Measurements from ENCODE around the gene PLCB1. TPM values are rescaled to one million over a fixed set of nuclear protein-coding genes. Genes with fewer than 3 reads are reported as not detected.

Gene PLCB1
- total and polyA plus RNA-seq, 8 donors: 8.8 to 27.7 (median 19.2) TPM

GRCh38 chr20:8388707-8389106, 256.6 kb downstream of the PLCB1 start:
- DNase-seq: no peak
- intact Hi-C loops (cut with DNase I): loop anchor here in 1 of 2 donors (5.0 to 10.0 kb wide), 2 partner anchors 254 to 341 kb away; partner anchors contain the start of gene PLCB1

GRCh38 chr20:8389381-8390036, 257.4 kb downstream of the PLCB1 start:
- Histone ChIP-seq H3K4me3 (no peak overlapping the region), H3K4me1 (peaks cover 0 to 32% of the 10 kb centered on the region in 2 donors), H3K27ac (no peak overlapping the region), H3K27me3 (no peaks in the 10 kb centered on the region), H3K9me3 (no peaks in the 10 kb centered on the region), H3K36me3 (no peaks in the 10 kb centered on the region)
- peak; percentile 70 for ATAC-seq
- peak in 1 of 2 donors; percentile 35 for TF ChIP-seq CTCF (IDR thresholded peaks at IDR 0.05)
- intact Hi-C loops (cut with DNase I): loop anchor here in 1 of 2 donors (5.0 to 10.0 kb wide), 2 partner anchors 255 to 342 kb away; partner anchors contain the start of gene PLCB1
- peak in 2 of 4 donors; percentile 43 to 61 for DNase-seq

More at GRCh38 chr20:8388707-8389106, 256.6 kb downstream of the PLCB1 start:
- Histone ChIP-seq H3K27me3 (no peaks in the 10 kb centered on the region), H3K9me3 (no peaks in the 10 kb centered on the region), H3K27ac (no peak overlapping the region), H3K4me1 (peaks cover 0 to 24% of the 10 kb centered on the region in 2 donors), H3K36me3 (no peaks in the 10 kb centered on the region), H3K4me3 (no peak overlapping the region)
- no peak for ATAC-seq
- TF ChIP-seq CTCF (IDR thresholded peaks at IDR 0.05): no peak

- no peak overlapping the region for H3K4me3 ChIP-seq
- intact Hi-C loops (cut with DNase I): no loop called here
- H3K27me3 ChIP-seq: no peaks in the 10 kb centered on the region
- peaks cover 0 to 36% of the 10 kb centered on the region in 2 donors for H3K4me1 ChIP-seq
- no peaks in the 10 kb centered on the region for H3K36me3 ChIP-seq
- H3K27ac ChIP-seq: no peak overlapping the region
- ATAC-seq: no peak
- no peak for TF ChIP-seq CTCF (IDR thresholded peaks at IDR 0.05)
- H3K9me3 ChIP-seq: no peaks in the 10 kb centered on the region
- DNase-seq: no peak
Observed at GRCh38 chr20:8390037-8390433, 258.0 kb downstream of the PLCB1 start.

- Histone ChIP-seq H3K4me3 (no peak overlapping the region), H3K27me3 (no peaks in the 10 kb centered on the region), H3K36me3 (no peaks in the 10 kb centered on the region), H3K9me3 (no peaks in the 10 kb centered on the region), H3K4me1 (peaks cover 0 to 36% of the 10 kb centered on the region in 2 donors), H3K27ac (no peak overlapping the region)
- ATAC-seq (no peak), DNase-seq (no peak)
- intact Hi-C loops (cut with DNase I): no loop called here
- no peak for TF ChIP-seq CTCF (IDR thresholded peaks at IDR 0.05)
Observed at GRCh38 chr20:8390500-8390899, 258.4 kb downstream of the PLCB1 start.

GRCh38 chr20:8393381-8393780, 261.3 kb downstream of the PLCB1 start:
- ATAC-seq: no peak
- intact Hi-C loops (cut with DNase I): no loop called here
- TF ChIP-seq CTCF (IDR thresholded peaks at IDR 0.05): no peak

More at GRCh38 chr20:8393381-8393780, 261.3 kb downstream of the PLCB1 start:
- H3K4me1 ChIP-seq: peaks cover 0 to 36% of the 10 kb centered on the region in 2 donors
- no peak overlapping the region for H3K4me3 ChIP-seq
- H3K27me3 ChIP-seq: no peaks in the 10 kb centered on the region
- H3K36me3 ChIP-seq: no peaks in the 10 kb centered on the region
- H3K9me3 ChIP-seq: no peaks in the 10 kb centered on the region
- H3K27ac ChIP-seq: no peak overlapping the region
- peak in 1 of 4 donors; percentile 71 for DNase-seq
